Endodermal cell (in vitro differentiated cells): ENCODE measurements around the gene NAA38. TPM values are rescaled to one million over a fixed set of nuclear protein-coding genes. Genes with fewer than 3 reads are reported as not detected.

ENCODE experiments used
- DNase-seq: peaks from one replicate; pipeline ENCODE4 v3.0.0-alpha.2; 2017
- H3K27ac ChIP-seq: 2 replicates; pipeline ENCODE4 v1.5.1; 2013; ENCODE audit warnings: mild to moderate bottlenecking, low read depth, low read length, moderate library complexity
- H3K27me3 ChIP-seq: 2 replicates; pipeline ENCODE4 v1.6.1; 2013; ENCODE audit warnings: mild to moderate bottlenecking, low read length, moderate library complexity; ENCODE audit not compliant: insufficient read depth, control insufficient read depth, poor library complexity, severe bottlenecking
- H3K36me3 ChIP-seq: 2 replicates; pipeline ENCODE4 v1.7.0; 2013; ENCODE audit warnings: mild to moderate bottlenecking, low read length, moderate library complexity; ENCODE audit not compliant: control insufficient read depth, insufficient read depth
- H3K4me1 ChIP-seq: one replicate; pipeline ENCODE4 v1.7.0; 2013; ENCODE audit warnings: low read length; ENCODE audit not compliant: control insufficient read depth, insufficient read depth
- H3K4me3 ChIP-seq: 2 replicates; pipeline ENCODE4 v1.5.1; 2013; ENCODE audit warnings: mild to moderate bottlenecking, low read length, moderate library complexity
- H3K9ac ChIP-seq: 2 replicates; pipeline ENCODE4 v1.6.1; 2013; ENCODE audit warnings: mild to moderate bottlenecking, low read length, moderate library complexity; ENCODE audit not compliant: poor library complexity, severe bottlenecking; ENCODE audit errors: extremely low read depth
- H3K9me3 ChIP-seq: 2 replicates; pipeline ENCODE4 v1.6.1; 2013; ENCODE audit warnings: mild to moderate bottlenecking, low read length, moderate library complexity; ENCODE audit not compliant: control insufficient read depth
- H3K27ac Mint-ChIP-seq: 2 replicates; pipeline ENCODE4 v1.8.0; 2020; ENCODE audit warnings: mixed read lengths
- H3K27me3 Mint-ChIP-seq: 2 replicates; pipeline ENCODE4 v1.8.0; 2021; ENCODE audit warnings: mild to moderate bottlenecking, mixed read lengths; ENCODE audit not compliant: insufficient read depth
- H3K36me3 Mint-ChIP-seq: 2 replicates; pipeline ENCODE4 v1.8.0; 2020; ENCODE audit warnings: low read depth, mixed read lengths
- H3K4me1 Mint-ChIP-seq: 2 replicates; pipeline ENCODE4 v1.8.0; 2020; ENCODE audit warnings: mixed read lengths
- H3K4me3 Mint-ChIP-seq: 2 replicates; pipeline ENCODE4 v1.8.0; 2020; ENCODE audit warnings: mild to moderate bottlenecking, moderate library complexity, mixed read lengths
- H3K9me3 Mint-ChIP-seq: 2 replicates; pipeline ENCODE4 v1.8.0; 2020; ENCODE audit warnings: mild to moderate bottlenecking, mixed read lengths
- WGBS, 2 experiments: methylation state at CpG; one replicate each; pipeline versions ENCODE4 v1.1.5 to v1.1.7; 2013; ENCODE audit warnings: missing lambda C conversion rate in 2 of 2, mixed read lengths in 1 of 2; ENCODE audit not compliant: insufficient coverage in 1 of 2, insufficient read length in 1 of 2; 5-methylcytosine and 5-hydroxymethylcytosine counted together
- total RNA-seq, 2 donors: library from RNA; stranded (reverse); fragmentation: NEBNext Ultra II Directional in 1 of 2; extraction: Animal tissue kit (Norgen Biotek cat#: 25700) in 1 of 2; gene quantifications; 2 replicates in 1 of 2; 3 replicates in 1 of 2; pipeline ENCODE4 v1.2.1, GENCODE V29; 2021
- TF ChIP-seq, protein P1 (sequence below): fragments of 200-600 bp; sonication (generic); conservative IDR thresholded peaks from 2 replicates; pipeline ENCODE4 v1.5.0; 2021; ENCODE audit warnings: antibody characterized with exemption, mild to moderate bottlenecking

The NAA38 gene
- total RNA-seq, 2 donors from 2014 or later, result 38.9 to 44.8 TPM

DNA sequence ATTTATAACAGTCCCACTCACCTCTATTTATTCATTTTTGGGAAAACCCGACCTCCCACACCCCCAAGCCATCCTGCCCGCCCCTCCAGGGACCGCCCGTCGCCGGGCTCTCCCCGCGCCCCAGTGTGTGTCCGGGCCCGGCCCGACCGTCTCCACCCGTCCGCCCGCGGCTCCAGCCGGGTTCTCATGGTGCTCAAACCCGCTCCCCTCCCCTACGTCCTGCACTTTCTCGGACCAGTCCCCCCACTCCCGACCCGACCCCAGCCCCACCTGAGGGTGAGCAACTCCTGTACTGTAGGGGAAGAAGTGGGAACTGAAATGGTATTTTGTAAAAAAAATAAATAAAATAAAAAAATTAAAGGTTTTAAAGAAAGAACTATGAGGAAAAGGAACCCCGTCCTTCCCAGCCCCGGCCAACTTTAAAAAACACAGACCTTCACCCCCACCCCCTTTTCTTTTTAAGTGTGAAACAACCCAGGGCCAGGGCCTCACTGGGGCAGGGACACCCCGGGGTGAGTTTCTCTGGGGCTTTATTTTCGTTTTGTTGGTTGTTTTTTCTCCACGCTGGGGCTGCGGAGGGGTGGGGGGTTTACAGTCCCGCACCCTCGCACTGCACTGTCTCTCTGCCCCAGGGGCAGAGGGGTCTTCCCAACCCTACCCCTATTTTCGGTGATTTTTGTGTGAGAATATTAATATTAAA is 3.1 kb downstream of the NAA38 start:
- H3K27ac Mint-ChIP-seq, result peak overlapping the region; percentile 81
- no peak overlapping the region for H3K4me3 Mint-ChIP-seq

DNA sequence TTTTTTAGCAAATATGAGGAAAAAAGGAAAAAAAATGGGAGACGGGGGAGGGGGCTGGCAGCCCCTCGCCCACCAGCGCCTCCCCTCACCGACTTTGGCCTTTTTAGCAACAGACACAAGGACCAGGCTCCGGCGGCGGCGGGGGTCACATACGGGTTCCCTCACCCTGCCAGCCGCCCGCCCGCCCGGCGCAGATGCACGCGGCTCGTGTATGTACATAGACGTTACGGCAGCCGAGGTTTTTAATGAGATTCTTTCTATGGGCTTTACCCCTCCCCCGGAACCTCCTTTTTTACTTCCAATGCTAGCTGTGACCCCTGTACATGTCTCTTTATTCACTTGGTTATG is 3.7 kb downstream of the NAA38 start:
- peaks cover 14% of the 10 kb centered on the region for H3K4me1 Mint-ChIP-seq
- no peak overlapping the region for H3K4me3 Mint-ChIP-seq
- no peaks in the 10 kb centered on the region for H3K9me3 Mint-ChIP-seq
- H3K9me3 ChIP-seq, result no peaks in the 10 kb centered on the region
- TF ChIP-seq, protein P1, sequence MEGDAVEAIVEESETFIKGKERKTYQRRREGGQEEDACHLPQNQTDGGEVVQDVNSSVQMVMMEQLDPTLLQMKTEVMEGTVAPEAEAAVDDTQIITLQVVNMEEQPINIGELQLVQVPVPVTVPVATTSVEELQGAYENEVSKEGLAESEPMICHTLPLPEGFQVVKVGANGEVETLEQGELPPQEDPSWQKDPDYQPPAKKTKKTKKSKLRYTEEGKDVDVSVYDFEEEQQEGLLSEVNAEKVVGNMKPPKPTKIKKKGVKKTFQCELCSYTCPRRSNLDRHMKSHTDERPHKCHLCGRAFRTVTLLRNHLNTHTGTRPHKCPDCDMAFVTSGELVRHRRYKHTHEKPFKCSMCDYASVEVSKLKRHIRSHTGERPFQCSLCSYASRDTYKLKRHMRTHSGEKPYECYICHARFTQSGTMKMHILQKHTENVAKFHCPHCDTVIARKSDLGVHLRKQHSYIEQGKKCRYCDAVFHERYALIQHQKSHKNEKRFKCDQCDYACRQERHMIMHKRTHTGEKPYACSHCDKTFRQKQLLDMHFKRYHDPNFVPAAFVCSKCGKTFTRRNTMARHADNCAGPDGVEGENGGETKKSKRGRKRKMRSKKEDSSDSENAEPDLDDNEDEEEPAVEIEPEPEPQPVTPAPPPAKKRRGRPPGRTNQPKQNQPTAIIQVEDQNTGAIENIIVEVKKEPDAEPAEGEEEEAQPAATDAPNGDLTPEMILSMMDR, result no peak
- H3K27me3 Mint-ChIP-seq, result peaks cover 36% of the 10 kb centered on the region
- H3K36me3 ChIP-seq, result peaks cover 41% of the 10 kb centered on the region
- no peak overlapping the region for H3K27ac ChIP-seq
- H3K27me3 ChIP-seq, result no peaks in the 10 kb centered on the region
- H3K9ac ChIP-seq, result no peak overlapping the region
- WGBS, 2 experiments, result 65 to 80% methylated on average over 17 to 21 of the region's 21 CpGs
- no peak overlapping the region for H3K27ac Mint-ChIP-seq
- H3K4me3 ChIP-seq, result no peak overlapping the region
- peaks cover 40% of the 10 kb centered on the region for H3K36me3 Mint-ChIP-seq
- peak; percentile 81 for DNase-seq
- no peaks in the 10 kb centered on the region for H3K4me1 ChIP-seq

More for the DNA sequence above, 3.1 kb downstream of the NAA38 start:
- Mint-ChIP-seq H3K9me3 (no peaks in the 10 kb centered on the region), H3K4me1 (peaks cover 14% of the 10 kb centered on the region), H3K36me3 (peaks cover 42% of the 10 kb centered on the region), H3K27me3 (peaks cover 36% of the 10 kb centered on the region)
- peaks cover 42% of the 10 kb centered on the region for H3K36me3 ChIP-seq
- TF ChIP-seq, protein P1, result no peak
- H3K27me3 ChIP-seq, result no peaks in the 10 kb centered on the region
- H3K4me1 ChIP-seq, result no peaks in the 10 kb centered on the region
- H3K9me3 ChIP-seq, result no peaks in the 10 kb centered on the region
- H3K27ac ChIP-seq, result no peak overlapping the region
- 63% methylated on average over 24 of the region's 31 CpGs; no CpG with 5 or more reads in 1 of the 2 experiments for WGBS, 2 experiments
- peak overlapping the region; percentile 93 for H3K4me3 ChIP-seq
- H3K9ac ChIP-seq, result peak overlapping the region; percentile 52
- peak; percentile 68 for DNase-seq

DNA sequence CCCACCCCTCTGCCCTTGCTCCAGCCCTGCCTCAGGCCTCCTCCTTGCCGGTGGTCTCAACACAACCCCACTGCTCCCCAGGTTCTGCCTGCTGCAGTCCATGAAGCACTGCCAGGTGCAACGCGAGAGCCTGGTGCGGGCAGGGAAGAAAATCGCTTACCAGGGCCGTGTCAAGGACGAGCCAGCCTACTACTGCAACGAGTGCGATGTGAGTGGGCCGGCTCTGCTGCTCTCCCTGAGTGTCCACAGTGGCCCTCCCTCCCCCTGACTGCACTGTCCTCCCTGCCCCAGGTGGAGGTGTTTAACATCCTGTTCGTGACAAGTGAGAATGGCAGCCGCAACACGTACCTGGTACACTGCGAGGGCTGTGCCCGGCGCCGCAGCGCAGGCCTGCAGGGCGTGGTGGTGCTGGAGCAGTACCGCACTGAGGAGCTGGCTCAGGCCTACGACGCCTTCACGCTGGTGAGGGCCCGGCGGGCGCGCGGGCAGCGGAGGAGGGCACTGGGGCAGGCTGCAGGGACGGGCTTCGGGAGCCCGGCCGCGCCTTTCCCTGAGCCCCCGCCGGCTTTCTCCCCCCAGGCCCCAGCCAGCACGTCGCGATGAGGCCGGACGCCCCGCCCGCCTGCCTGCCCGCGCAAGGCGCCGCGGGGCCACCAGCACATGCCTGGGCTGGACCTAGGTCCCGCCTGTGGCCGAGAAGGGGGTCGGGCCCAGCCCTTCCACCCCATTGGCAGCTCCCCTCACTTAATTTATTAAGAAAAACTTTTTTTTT is 4.3 kb downstream of the NAA38 start:
- DNase-seq, result peak; percentile 81
- WGBS, 2 experiments, result 85 to 89% methylated on average over 23 to 49 of the region's 51 CpGs
- Mint-ChIP-seq H3K4me3 (no peak overlapping the region), H3K36me3 (peaks cover 40% of the 10 kb centered on the region), H3K27me3 (peaks cover 36% of the 10 kb centered on the region), H3K27ac (no peak overlapping the region), H3K9me3 (no peaks in the 10 kb centered on the region), H3K4me1 (peaks cover 14% of the 10 kb centered on the region)
- no peak overlapping the region for H3K27ac ChIP-seq
- no peaks in the 10 kb centered on the region for H3K27me3 ChIP-seq
- TF ChIP-seq, protein P1, result no peak
- H3K9ac ChIP-seq, result no peak overlapping the region
- no peak overlapping the region for H3K4me3 ChIP-seq
- H3K36me3 ChIP-seq, result peaks cover 41% of the 10 kb centered on the region
- no peaks in the 10 kb centered on the region for H3K4me1 ChIP-seq
- no peaks in the 10 kb centered on the region for H3K9me3 ChIP-seq
